ENCODE results near the gene PIP4K2A. TPM values are rescaled to one million over a fixed set of nuclear protein-coding genes. Genes with fewer than 3 reads are reported as not detected.

Gene PIP4K2A
- total and polyA plus RNA-seq, 5 donors from 2014 or later: 41.3 to 156 (median 55.2) TPM

GRCh38 chr10:22560913-22561239 lies 153.5 kb downstream of the PIP4K2A start:
- Mint-ChIP-seq H3K9me3 (no peaks in the 10 kb centered on the region), H3K27me3 (no peaks in the 10 kb centered on the region), H3K36me3 (peaks cover 25% of the 10 kb centered on the region), H3K4me1 (peaks cover 12 to 19% (median 14%) of the 10 kb centered on the region in 4 donors), H3K27ac (peak overlapping the region in 2 of 3 donors; percentile 53 to 55), H3K4me3 (no peak overlapping the region)
- Histone ChIP-seq H3K9me3 (ENCODE audit: control insufficient read depth in 2 of 2, low read length in 2 of 2) (no peaks in the 10 kb centered on the region), H3K27me3 (ENCODE audit: control insufficient read depth, insufficient read depth, low read length) (no peaks in the 10 kb centered on the region), H3K27ac (ENCODE audit: insufficient read depth, low read length, poor library complexity, severe bottlenecking) (no peak overlapping the region), H3K4me3 (ENCODE audit: low read depth, low read length) (no peak overlapping the region), H3K4me1 (ENCODE audit: control insufficient read depth, insufficient read depth, low read length, poor library complexity, severe bottlenecking) (no peaks in the 10 kb centered on the region), H3K36me3 (ENCODE audit: control insufficient read depth, insufficient read depth, low read length) (peaks cover 70% of the 10 kb centered on the region)
- no peak for DNase-seq
- no peak for ATAC-seq (ENCODE audit: low read depth in 2 of 2)

- ATAC-seq (ENCODE audit: low read depth in 2 of 2) (no peak), DNase-seq (no peak)
- H3K27ac Mint-ChIP-seq: peak overlapping the region; percentile 17 to 55 (median 53)
- no peaks in the 10 kb centered on the region for H3K27me3 Mint-ChIP-seq
- H3K9me3 Mint-ChIP-seq: no peaks in the 10 kb centered on the region
- Histone ChIP-seq H3K4me1 (ENCODE audit: control insufficient read depth, insufficient read depth, low read length, poor library complexity, severe bottlenecking) (no peaks in the 10 kb centered on the region), H3K27me3 (ENCODE audit: control insufficient read depth, insufficient read depth, low read length) (no peaks in the 10 kb centered on the region), H3K27ac (ENCODE audit: insufficient read depth, low read length, poor library complexity, severe bottlenecking) (no peak overlapping the region), H3K36me3 (ENCODE audit: control insufficient read depth, insufficient read depth, low read length) (peaks cover 71% of the 10 kb centered on the region), H3K9me3 (ENCODE audit: control insufficient read depth in 2 of 2, low read length in 2 of 2) (no peaks in the 10 kb centered on the region), H3K4me3 (ENCODE audit: low read depth, low read length) (no peak overlapping the region)
- H3K4me3 Mint-ChIP-seq: no peak overlapping the region
- peaks cover 12 to 19% (median 14%) of the 10 kb centered on the region in 4 donors for H3K4me1 Mint-ChIP-seq
- H3K36me3 Mint-ChIP-seq: peaks cover 22% of the 10 kb centered on the region
Measured at GRCh38 chr10:22560096-22560912, 154.1 kb downstream of the PIP4K2A start.

- no peaks in the 10 kb centered on the region for H3K27me3 ChIP-seq (ENCODE audit: control insufficient read depth, insufficient read depth, low read length)
- H3K9me3 ChIP-seq (ENCODE audit: control insufficient read depth in 2 of 2, low read length in 2 of 2): no peaks in the 10 kb centered on the region
- Mint-ChIP-seq H3K9me3 (no peaks in the 10 kb centered on the region), H3K36me3 (peaks cover 15% of the 10 kb centered on the region), H3K27me3 (no peaks in the 10 kb centered on the region), H3K4me1 (peaks cover 2 to 11% (median 7%) of the 10 kb centered on the region in 4 donors), H3K4me3 (no peak overlapping the region), H3K27ac (no peak overlapping the region)
- no peak overlapping the region for H3K27ac ChIP-seq (ENCODE audit: insufficient read depth, low read length, poor library complexity, severe bottlenecking)
- H3K4me3 ChIP-seq (ENCODE audit: low read depth, low read length): no peak overlapping the region
- no peak for DNase-seq
- H3K4me1 ChIP-seq (ENCODE audit: control insufficient read depth, insufficient read depth, low read length, poor library complexity, severe bottlenecking): no peaks in the 10 kb centered on the region
- H3K36me3 ChIP-seq (ENCODE audit: control insufficient read depth, insufficient read depth, low read length): peaks cover 56% of the 10 kb centered on the region
- ATAC-seq (ENCODE audit: low read depth in 2 of 2): no peak
Measured at GRCh38 chr10:22557321-22557720, 157.1 kb downstream of the PIP4K2A start.

- H3K4me1 ChIP-seq (ENCODE audit: control insufficient read depth, insufficient read depth, low read length, poor library complexity, severe bottlenecking): no peaks in the 10 kb centered on the region
- peaks cover 56% of the 10 kb centered on the region for H3K36me3 ChIP-seq (ENCODE audit: control insufficient read depth, insufficient read depth, low read length)
- H3K27ac ChIP-seq (ENCODE audit: insufficient read depth, low read length, poor library complexity, severe bottlenecking): no peak overlapping the region
- H3K4me3 Mint-ChIP-seq: no peak overlapping the region
- no peaks in the 10 kb centered on the region for H3K9me3 Mint-ChIP-seq
- H3K27ac Mint-ChIP-seq: peak overlapping the region in 1 of 3 donors; percentile 14
- no peaks in the 10 kb centered on the region for H3K9me3 ChIP-seq (ENCODE audit: control insufficient read depth in 2 of 2, low read length in 2 of 2)
- H3K36me3 Mint-ChIP-seq: peaks cover 12% of the 10 kb centered on the region
- ATAC-seq (ENCODE audit: low read depth in 2 of 2) (no peak), DNase-seq (no peak)
- no peak overlapping the region for H3K4me3 ChIP-seq (ENCODE audit: low read depth, low read length)
- H3K27me3 Mint-ChIP-seq: no peaks in the 10 kb centered on the region
- no peaks in the 10 kb centered on the region for H3K27me3 ChIP-seq (ENCODE audit: control insufficient read depth, insufficient read depth, low read length)
- peaks cover 4 to 13% (median 8%) of the 10 kb centered on the region in 4 donors for H3K4me1 Mint-ChIP-seq
Measured at GRCh38 chr10:22556774-22557173, 157.6 kb downstream of the PIP4K2A start.

GRCh38 chr10:22554461-22555182 lies 159.8 kb downstream of the PIP4K2A start:
- no peak overlapping the region for H3K27ac ChIP-seq (ENCODE audit: insufficient read depth, low read length, poor library complexity, severe bottlenecking)
- Mint-ChIP-seq H3K4me1 (peaks cover 4 to 25% (median 14%) of the 10 kb centered on the region in 4 donors), H3K36me3 (peaks cover 17% of the 10 kb centered on the region), H3K27me3 (no peaks in the 10 kb centered on the region), H3K27ac (no peak overlapping the region), H3K4me3 (no peak overlapping the region), H3K9me3 (no peaks in the 10 kb centered on the region)
- no peaks in the 10 kb centered on the region for H3K27me3 ChIP-seq (ENCODE audit: control insufficient read depth, insufficient read depth, low read length)
- H3K9me3 ChIP-seq (ENCODE audit: control insufficient read depth in 2 of 2, low read length in 2 of 2): no peaks in the 10 kb centered on the region
- peaks cover 50% of the 10 kb centered on the region for H3K36me3 ChIP-seq (ENCODE audit: control insufficient read depth, insufficient read depth, low read length)
- ATAC-seq (ENCODE audit: low read depth in 2 of 2): no peak
- no peak overlapping the region for H3K4me3 ChIP-seq (ENCODE audit: low read depth, low read length)
- H3K4me1 ChIP-seq (ENCODE audit: control insufficient read depth, insufficient read depth, low read length, poor library complexity, severe bottlenecking): no peaks in the 10 kb centered on the region
- no peak for DNase-seq

GRCh38 chr10:22553452-22553995 lies 160.9 kb downstream of the PIP4K2A start:
- H3K4me1 Mint-ChIP-seq: peaks cover 4 to 18% (median 13%) of the 10 kb centered on the region in 4 donors
- no peaks in the 10 kb centered on the region for H3K9me3 ChIP-seq (ENCODE audit: control insufficient read depth in 2 of 2, low read length in 2 of 2)
- ATAC-seq (ENCODE audit: low read depth in 2 of 2) (no peak), DNase-seq (no peak)
- no peaks in the 10 kb centered on the region for H3K4me1 ChIP-seq (ENCODE audit: control insufficient read depth, insufficient read depth, low read length, poor library complexity, severe bottlenecking)
- H3K36me3 ChIP-seq (ENCODE audit: control insufficient read depth, insufficient read depth, low read length): peaks cover 51% of the 10 kb centered on the region
- no peak overlapping the region for H3K27ac ChIP-seq (ENCODE audit: insufficient read depth, low read length, poor library complexity, severe bottlenecking)
- H3K9me3 Mint-ChIP-seq: no peaks in the 10 kb centered on the region
- H3K36me3 Mint-ChIP-seq: peaks cover 17% of the 10 kb centered on the region
- H3K4me3 ChIP-seq (ENCODE audit: low read depth, low read length): no peak overlapping the region
- no peaks in the 10 kb centered on the region for H3K27me3 Mint-ChIP-seq
- H3K27me3 ChIP-seq (ENCODE audit: control insufficient read depth, insufficient read depth, low read length): no peaks in the 10 kb centered on the region
- no peak overlapping the region for H3K27ac Mint-ChIP-seq
- H3K4me3 Mint-ChIP-seq: no peak overlapping the region

GRCh38 chr10:22552888-22553378 lies 161.4 kb downstream of the PIP4K2A start:
- peaks cover 22% of the 10 kb centered on the region for H3K36me3 Mint-ChIP-seq
- Histone ChIP-seq H3K27ac (ENCODE audit: insufficient read depth, low read length, poor library complexity, severe bottlenecking) (no peak overlapping the region), H3K4me3 (ENCODE audit: low read depth, low read length) (no peak overlapping the region), H3K27me3 (ENCODE audit: control insufficient read depth, insufficient read depth, low read length) (no peaks in the 10 kb centered on the region), H3K36me3 (ENCODE audit: control insufficient read depth, insufficient read depth, low read length) (peaks cover 50% of the 10 kb centered on the region), H3K4me1 (ENCODE audit: control insufficient read depth, insufficient read depth, low read length, poor library complexity, severe bottlenecking) (no peaks in the 10 kb centered on the region), H3K9me3 (ENCODE audit: control insufficient read depth in 2 of 2, low read length in 2 of 2) (no peaks in the 10 kb centered on the region)
- H3K4me3 Mint-ChIP-seq: no peak overlapping the region
- no peaks in the 10 kb centered on the region for H3K9me3 Mint-ChIP-seq
- peak overlapping the region in 1 of 3 donors; percentile 5 for H3K27ac Mint-ChIP-seq
- no peak for ATAC-seq (ENCODE audit: low read depth in 2 of 2)
- no peaks in the 10 kb centered on the region for H3K27me3 Mint-ChIP-seq
- peaks cover 4 to 23% (median 13%) of the 10 kb centered on the region in 4 donors for H3K4me1 Mint-ChIP-seq
- no peak for DNase-seq

Measured in CD4-positive, CD25-positive, alpha-beta regulatory T cell (primary cell).